NCI-H2029 (cell line): ENCODE results near the gene TXNL4B.
A peak's percentile ranks its signal among the peaks of the same experiment; 100 is the strongest.

Source experiments
- DNase-seq: peaks from one replicate; lab custom pipeline; 2025; lab: John Stamatoyannopoulos, UW

Gene TXNL4B

GRCh38 chr16:72093448-72094265, at the start of gene TXNL4B, which contains the start of gene DHX38:
TSS of gene TXNL4B (minus strand) at chr16:72093620. CDS start at chr16:72090749, 2,871 bp downstream.
TSS of gene DHX38 (plus strand) at chr16:72093847. CDS start at chr16:72096158, 2,311 bp downstream.
- DNase-seq: peak; percentile 94

GRCh38 chr16:72142476-72142875, 49.1 kb upstream of the TXNL4B start:
- no peak for DNase-seq

GRCh38 chr16:72139908-72140307, 46.5 kb upstream of the TXNL4B start:
- no peak for DNase-seq

- no peak for DNase-seq
Observed at GRCh38 chr16:72138064-72138572, 44.7 kb upstream of the TXNL4B start.

GRCh38 chr16:72137380-72138063, 44.1 kb upstream of the TXNL4B start:
- DNase-seq: no peak

GRCh38 chr16:72134507-72134906, 41.1 kb upstream of the TXNL4B start:
- DNase-seq: no peak

GRCh38 chr16:72132726-72133125, 39.3 kb upstream of the TXNL4B start:
- no peak for DNase-seq

GRCh38 chr16:72131036-72131435, 37.6 kb upstream of the TXNL4B start:
- no peak for DNase-seq

GRCh38 chr16:72129976-72130656, 36.7 kb upstream of the TXNL4B start:
- peak; percentile 12 for DNase-seq

- DNase-seq: no peak
Observed at GRCh38 chr16:72128701-72129100, 35.3 kb upstream of the TXNL4B start.

GRCh38 chr16:72126429-72126765, 33.0 kb upstream of the TXNL4B start:
- DNase-seq: no peak

GRCh38 chr16:72125635-72126428, 32.4 kb upstream of the TXNL4B start:
- no peak for DNase-seq

- peak; percentile 14 for DNase-seq
Observed at GRCh38 chr16:72124761-72125634, 31.6 kb upstream of the TXNL4B start.

GRCh38 chr16:72124148-72124547, 30.7 kb upstream of the TXNL4B start:
- DNase-seq: no peak

- DNase-seq: no peak
Observed at GRCh38 chr16:72123426-72123825, 30.0 kb upstream of the TXNL4B start.

GRCh38 chr16:72122916-72123315, 29.5 kb upstream of the TXNL4B start:
- DNase-seq: no peak

GRCh38 chr16:72122308-72122707, 28.9 kb upstream of the TXNL4B start:
- DNase-seq: no peak

GRCh38 chr16:72120026-72120425, 26.6 kb upstream of the TXNL4B start:
- no peak for DNase-seq

GRCh38 chr16:72113616-72113945, 20.2 kb upstream of the TXNL4B start:
- no peak for DNase-seq

GRCh38 chr16:72112906-72113615, 19.6 kb upstream of the TXNL4B start:
- no peak for DNase-seq
